ENCODE data around the gene POFUT2.

Gene POFUT2

DNA sequence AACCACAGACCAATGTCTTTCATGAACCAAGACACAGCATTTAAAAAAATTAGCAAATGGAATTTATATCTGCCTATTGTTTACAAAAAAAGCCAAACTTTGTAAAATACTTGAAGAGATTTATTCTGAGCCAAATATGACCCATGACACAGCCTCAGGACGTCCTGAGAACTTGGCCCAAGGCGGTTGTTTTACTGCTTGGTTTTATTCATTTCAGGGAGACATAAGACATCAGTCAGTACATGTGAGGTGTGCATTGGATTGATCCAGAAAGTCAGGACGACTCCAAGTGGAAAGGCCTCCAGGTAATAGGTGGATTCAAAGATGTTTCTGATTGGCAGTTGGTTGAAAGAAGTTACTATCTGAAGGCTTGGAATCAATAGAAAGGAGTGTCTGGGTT is 1.4 kb upstream of the POFUT2 start:
- H3K36me3 Mint-ChIP-seq = peaks cover 2% of the 10 kb centered on the region
- no peaks in the 10 kb centered on the region for H3K27me3 Mint-ChIP-seq
- H3K4me3 Mint-ChIP-seq = peak overlapping the region; percentile 65
- H3K27ac Mint-ChIP-seq = peak overlapping the region; percentile 73
- peaks cover 28% of the 10 kb centered on the region for H3K4me1 Mint-ChIP-seq (ENCODE audit: low read depth)
- H3K9me3 Mint-ChIP-seq (ENCODE audit: low read depth) = no peaks in the 10 kb centered on the region

DNA sequence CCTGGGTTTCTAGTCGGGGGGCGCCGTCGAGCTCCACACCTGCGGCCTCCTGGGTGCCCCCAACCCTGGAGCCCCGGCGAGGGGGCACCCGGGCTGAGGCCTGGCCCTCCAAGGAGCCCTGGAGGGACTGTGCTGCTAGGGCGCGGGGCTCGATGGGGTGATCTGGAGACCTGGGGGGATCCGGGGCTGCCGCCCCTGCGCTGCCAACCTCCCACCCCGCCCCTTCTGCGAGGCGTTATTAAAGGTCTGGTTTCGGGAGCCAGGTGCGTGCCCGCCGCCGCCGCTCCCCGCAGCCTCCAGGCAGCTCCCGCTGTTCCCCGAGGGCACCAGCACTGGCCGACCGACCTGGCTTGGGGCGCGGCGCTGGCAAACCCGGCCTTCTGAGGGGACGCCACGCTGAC is 746 bp upstream of the POFUT2 start:
- Mint-ChIP-seq H3K4me1 (ENCODE audit: low read depth) (peaks cover 28% of the 10 kb centered on the region), H3K27ac (no peak overlapping the region), H3K9me3 (ENCODE audit: low read depth) (no peaks in the 10 kb centered on the region), H3K27me3 (no peaks in the 10 kb centered on the region), H3K36me3 (peaks cover 2% of the 10 kb centered on the region), H3K4me3 (peak overlapping the region; percentile 65)

DNA sequence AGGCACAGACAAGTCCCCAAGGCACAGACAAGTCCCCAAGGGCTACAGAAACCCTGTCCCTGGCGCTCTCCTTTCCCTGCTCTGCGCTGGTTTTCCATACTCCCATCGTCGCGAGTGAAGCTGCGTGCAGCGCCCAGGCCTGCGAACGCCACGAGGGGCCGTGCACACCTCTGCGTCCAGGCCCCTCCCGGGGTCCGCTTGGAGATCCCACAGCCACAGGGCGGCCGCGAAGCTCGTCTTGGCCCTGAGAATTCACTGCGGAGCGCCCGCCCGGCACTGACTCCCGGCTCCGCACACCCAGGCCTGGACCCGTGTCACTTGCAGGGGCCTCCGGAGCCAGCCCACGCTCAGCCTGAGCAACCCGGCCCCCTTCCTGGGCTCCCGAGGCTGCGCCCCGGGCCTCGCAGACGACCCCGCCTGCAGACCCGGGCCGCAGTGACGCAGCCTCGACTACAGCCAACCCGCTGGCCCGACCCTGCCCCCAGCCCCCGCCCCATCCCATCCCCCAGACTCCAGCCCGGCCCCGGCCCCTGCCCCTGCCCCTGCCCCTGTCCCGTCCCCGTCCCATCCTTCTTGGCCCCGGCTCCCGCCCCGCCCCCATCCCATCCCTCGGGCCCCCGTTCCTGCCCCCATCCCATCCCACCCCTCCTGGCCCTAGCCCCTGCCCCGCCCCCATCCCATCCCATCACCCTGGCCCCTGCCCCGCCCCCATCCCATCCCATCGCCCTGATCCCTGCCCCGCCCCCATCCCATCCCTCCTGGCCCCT is 841 bp downstream of the POFUT2 start:
- Mint-ChIP-seq H3K4me1 (ENCODE audit: low read depth) (peaks cover 16% of the 10 kb centered on the region), H3K27ac (no peak overlapping the region), H3K36me3 (peaks cover 2% of the 10 kb centered on the region), H3K9me3 (ENCODE audit: low read depth) (no peaks in the 10 kb centered on the region), H3K4me3 (peak overlapping the region; percentile 49), H3K27me3 (no peaks in the 10 kb centered on the region)

DNA sequence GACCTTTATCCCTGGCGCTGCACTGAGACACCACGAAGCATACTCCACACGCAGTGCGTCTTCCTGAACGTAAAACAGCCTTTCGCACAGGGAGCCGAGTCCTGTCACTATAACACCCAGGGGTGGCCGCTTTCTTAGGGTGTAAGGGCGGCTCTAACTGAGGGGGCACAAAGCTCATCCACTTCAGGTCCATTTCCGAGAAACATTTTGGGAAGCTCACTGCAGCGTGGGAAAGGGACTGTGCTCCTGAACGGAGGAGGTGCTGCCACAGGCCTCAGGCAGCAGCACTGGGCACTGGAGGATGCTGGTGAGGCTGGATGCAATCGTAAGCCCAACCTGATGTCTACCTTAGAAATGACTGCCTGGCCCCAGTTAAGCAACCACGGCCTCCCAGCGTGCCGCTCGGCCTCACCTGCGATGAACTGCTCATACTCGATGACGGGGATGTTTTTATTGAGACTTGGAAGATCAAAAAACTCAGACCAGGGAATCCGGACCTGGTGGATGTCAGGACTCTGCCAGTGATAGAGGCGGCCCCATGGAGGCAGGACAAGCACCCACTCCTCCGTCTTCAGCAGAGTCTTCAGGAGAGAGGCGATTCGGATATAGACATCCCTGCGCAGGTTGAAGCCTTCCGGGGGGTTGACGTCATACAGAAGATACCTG is 2.3 kb downstream of the POFUT2 start:
- Mint-ChIP-seq H3K36me3 (peaks cover 5% of the 10 kb centered on the region), H3K4me1 (ENCODE audit: low read depth) (peaks cover 16% of the 10 kb centered on the region), H3K27ac (no peak overlapping the region), H3K9me3 (ENCODE audit: low read depth) (no peaks in the 10 kb centered on the region), H3K4me3 (peak overlapping the region; percentile 40), H3K27me3 (no peaks in the 10 kb centered on the region)

DNA sequence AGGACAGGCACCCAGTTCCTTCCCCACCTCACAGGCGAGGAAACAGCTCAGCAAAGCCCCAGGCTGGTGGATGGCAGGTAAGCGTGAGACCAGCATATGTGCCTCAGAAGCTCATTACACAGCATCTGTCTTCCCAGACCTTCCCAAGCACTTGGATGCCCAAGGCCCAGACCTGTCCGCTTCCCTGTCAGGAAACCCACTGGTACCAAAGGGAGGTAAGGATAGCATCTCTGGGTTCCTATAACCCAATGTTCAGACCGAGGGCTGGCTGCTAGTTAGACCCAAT is 3.3 kb downstream of the POFUT2 start:
- Mint-ChIP-seq H3K4me3 (no peak overlapping the region), H3K27me3 (no peaks in the 10 kb centered on the region), H3K27ac (no peak overlapping the region), H3K4me1 (ENCODE audit: low read depth) (peaks cover 16% of the 10 kb centered on the region), H3K36me3 (peaks cover 5% of the 10 kb centered on the region), H3K9me3 (ENCODE audit: low read depth) (no peaks in the 10 kb centered on the region)

DNA sequence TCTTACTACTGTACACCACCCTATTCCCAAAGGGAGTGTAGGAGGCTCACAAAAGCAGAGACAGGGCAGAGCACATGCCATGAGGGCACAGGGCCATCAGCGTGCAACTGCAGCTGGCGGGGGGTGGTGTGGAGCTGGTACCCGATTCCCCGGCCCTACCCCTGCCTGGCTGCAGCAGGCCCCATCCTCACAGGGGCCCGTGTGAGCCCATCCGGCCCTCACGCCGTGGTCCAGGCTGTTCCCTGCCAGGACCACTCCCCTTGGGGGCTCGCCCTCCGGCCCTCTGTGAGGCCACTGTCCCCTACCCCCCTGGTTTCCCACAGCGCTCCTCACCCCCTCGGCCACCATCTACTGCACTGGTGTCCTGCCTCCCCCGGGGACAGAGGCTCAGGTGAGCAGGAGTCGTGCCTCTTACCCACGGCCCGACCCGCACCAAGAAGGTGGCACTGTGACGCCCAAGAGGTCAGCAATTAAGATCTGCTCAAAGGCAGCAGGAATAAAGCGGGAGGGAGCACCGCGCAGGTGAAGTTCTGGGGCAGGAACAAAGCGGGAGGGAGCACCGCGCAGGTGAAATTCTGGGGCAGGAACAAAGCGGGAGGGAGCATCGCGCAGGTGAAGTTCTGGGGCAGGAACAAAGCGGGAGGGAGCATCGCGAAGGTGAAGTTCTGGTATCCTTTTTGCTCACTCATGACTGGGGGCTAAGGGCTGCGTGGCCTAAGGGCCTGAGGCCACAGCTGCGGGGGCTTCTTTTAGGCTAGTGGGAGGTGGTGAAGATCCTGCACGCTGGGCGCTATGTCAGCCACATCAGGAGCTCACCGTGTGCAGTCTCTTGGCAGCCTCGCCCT is 3.9 kb downstream of the POFUT2 start:
- Mint-ChIP-seq H3K27ac (no peak overlapping the region), H3K36me3 (peaks cover 5% of the 10 kb centered on the region), H3K4me3 (no peak overlapping the region), H3K27me3 (no peaks in the 10 kb centered on the region), H3K4me1 (ENCODE audit: low read depth) (peaks cover 11% of the 10 kb centered on the region), H3K9me3 (ENCODE audit: low read depth) (no peaks in the 10 kb centered on the region)

DNA sequence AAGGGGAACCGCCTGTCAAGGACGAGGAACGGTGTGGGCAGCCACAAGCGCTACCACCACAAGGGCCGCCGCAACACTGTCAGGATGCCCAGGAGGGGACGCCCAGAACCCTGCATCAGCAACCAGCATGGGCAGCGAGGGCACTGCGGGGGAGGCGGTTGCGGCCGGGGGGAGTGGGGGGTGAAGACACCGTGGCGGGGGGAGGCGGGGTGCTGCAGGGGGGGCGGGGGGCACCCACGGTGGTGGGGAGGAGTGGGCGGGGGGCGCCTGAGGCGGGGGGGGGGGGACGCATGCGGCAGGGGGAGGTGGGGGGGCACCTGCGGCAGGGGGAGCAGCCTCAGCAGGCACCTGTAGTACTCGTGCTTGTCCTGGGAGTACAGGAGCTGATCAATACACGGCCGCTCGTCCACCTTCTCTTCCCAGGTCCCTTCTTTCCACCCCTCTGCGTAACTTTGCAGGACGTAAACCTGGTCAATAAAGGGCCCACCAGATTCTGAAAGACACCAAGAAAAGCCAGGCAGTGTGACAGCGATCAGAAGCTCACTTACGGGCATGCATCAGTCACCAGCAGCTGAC is 4.6 kb downstream of the POFUT2 start:
- Mint-ChIP-seq H3K27me3 (no peaks in the 10 kb centered on the region), H3K4me3 (no peak overlapping the region), H3K27ac (no peak overlapping the region), H3K4me1 (ENCODE audit: low read depth) (peaks cover 10% of the 10 kb centered on the region), H3K36me3 (peaks cover 5% of the 10 kb centered on the region), H3K9me3 (ENCODE audit: low read depth) (no peaks in the 10 kb centered on the region)

DNA sequence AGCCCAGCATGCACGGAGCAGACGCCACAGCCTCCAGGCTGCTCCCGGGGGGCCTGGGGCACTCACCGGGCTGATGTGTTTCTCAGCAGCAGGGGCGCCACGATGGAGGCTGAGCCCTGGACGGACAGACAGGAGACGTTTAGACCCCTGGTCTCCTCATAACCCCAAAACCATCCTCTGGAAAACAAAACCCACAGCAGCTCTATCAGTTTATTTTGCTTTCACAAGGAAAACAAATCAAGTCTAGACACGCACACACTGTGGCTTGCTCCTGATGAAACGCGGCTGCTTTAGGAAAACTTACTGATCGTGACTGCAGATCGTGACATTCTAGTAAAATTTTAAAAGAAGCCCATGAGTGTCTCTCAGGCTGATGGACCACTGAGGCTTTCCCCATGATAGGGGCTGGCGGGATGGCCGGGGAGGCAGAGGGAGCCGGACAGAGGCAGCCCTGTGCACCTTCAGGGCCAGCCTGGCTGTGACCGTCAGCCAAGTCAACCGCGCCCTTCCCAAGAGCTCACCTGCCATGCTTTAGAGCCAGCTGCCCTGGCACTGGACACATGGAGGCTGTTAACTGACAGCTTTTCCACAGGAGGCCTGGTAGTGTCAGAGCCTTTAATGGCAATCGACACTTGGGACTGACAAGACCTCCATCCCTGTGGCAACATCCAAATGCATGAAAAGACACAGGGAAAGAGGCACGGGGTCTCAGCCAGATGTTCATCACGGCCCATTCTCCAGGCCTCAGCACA is 5.2 kb downstream of the POFUT2 start:
- Mint-ChIP-seq H3K27me3 (no peaks in the 10 kb centered on the region), H3K36me3 (peaks cover 5% of the 10 kb centered on the region), H3K4me3 (no peak overlapping the region)

DNA sequence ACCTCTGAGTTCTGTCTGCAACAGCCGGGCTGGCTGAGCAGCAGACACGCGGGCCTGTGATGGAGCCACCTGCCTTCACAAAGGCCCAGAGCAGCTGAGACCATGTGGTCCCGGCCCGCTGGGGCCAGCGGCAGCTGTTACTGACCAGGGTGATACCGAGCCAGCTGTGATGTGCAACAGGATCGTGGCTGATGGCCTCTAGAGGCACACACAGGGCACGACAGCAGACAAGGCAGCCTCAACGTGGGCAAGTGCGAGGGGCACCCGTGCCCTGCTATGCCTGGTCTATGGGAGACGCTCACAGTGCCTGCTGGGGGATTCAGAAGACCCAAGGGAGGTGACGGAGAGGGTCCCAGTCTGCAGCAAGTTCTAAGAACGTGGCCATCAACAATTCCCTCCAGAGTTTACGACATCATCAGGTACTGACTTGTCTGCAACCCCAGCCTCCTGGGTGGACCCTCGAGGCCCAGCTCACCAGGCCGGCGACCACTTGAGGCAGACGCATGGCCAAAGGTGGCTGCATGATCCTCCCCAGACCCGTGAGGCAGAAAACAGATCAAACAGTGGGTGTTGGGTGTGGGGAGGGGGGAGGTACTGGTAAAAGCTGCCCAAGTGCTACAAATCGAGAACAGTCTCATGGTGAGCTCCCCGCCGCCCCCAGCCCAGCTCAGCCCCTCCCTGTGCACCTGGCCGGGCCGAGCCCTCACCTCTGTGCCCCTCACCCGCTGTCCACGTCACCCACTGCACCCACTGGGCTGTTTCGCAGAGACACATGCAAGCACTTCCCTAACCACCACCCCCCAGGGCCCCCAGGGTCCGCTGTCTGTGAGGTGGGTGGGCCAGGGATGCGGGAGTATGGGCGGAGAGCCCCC is 6.0 kb downstream of the POFUT2 start:
- Mint-ChIP-seq H3K4me3 (no peak overlapping the region), H3K4me1 (ENCODE audit: low read depth) (peaks cover 8% of the 10 kb centered on the region), H3K27me3 (no peaks in the 10 kb centered on the region), H3K36me3 (peaks cover 5% of the 10 kb centered on the region), H3K27ac (no peak overlapping the region), H3K9me3 (ENCODE audit: low read depth) (no peaks in the 10 kb centered on the region)

More for the DNA sequence above, 5.2 kb downstream of the POFUT2 start:
- H3K27ac Mint-ChIP-seq = no peak overlapping the region
- peaks cover 8% of the 10 kb centered on the region for H3K4me1 Mint-ChIP-seq (ENCODE audit: low read depth)
- H3K9me3 Mint-ChIP-seq (ENCODE audit: low read depth) = no peaks in the 10 kb centered on the region

DNA sequence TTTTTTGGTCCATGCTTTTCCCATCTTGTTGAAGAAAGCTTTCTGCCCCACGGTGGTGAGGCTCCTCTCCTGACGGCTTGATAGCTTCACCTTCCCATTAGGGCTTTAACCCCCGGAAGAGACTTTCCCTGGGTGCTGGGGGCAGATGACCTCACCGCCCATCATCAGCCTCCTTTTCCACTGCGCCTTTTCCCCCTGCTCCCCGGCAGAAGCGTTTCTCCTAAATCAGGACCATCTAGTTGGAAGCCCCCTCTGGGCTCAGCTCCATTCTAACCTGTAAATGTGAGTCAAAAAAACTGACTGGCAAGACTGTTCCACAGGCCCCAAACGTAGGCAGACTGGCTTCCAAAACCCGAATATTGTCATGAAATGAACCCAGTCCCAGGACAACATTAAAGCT is 6.7 kb downstream of the POFUT2 start:
- H3K27ac Mint-ChIP-seq = no peak overlapping the region
- no peak overlapping the region for H3K4me3 Mint-ChIP-seq
- peaks cover 5% of the 10 kb centered on the region for H3K36me3 Mint-ChIP-seq
- H3K27me3 Mint-ChIP-seq = no peaks in the 10 kb centered on the region
- peaks cover 6% of the 10 kb centered on the region for H3K4me1 Mint-ChIP-seq (ENCODE audit: low read depth)
- H3K9me3 Mint-ChIP-seq (ENCODE audit: low read depth) = no peaks in the 10 kb centered on the region

DNA sequence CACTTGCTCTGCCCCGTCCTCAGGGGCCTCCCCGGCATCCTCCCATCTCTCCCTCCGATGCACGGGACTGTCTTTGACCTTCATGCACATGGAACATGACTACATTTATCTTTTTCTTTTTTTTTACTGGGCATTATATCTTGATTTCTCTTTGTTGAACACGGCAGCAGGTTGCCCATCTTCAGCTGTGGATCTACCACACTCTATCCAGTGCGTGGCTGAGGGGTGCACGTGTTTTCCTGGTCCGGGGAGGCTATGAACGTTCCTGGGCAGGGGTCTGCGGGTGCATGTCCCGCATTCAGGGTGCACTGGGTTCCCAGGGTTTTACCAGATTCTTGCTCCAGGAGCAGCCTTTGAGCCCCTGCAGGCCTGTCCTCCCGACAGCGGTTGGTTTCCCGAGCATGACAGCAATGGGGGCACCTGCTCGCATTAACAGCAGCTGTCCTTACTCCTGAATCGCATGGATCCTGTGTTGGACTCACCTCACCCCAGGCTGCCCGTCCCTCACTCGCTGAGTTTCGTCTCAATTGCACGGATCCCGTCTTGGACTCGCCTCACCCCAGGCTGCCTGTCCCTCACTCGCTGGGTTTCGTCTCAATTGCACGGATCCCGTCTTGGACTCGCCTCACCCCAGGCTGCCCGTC is 7.4 kb downstream of the POFUT2 start:
- Mint-ChIP-seq H3K27ac (no peak overlapping the region), H3K36me3 (peaks cover 5% of the 10 kb centered on the region), H3K9me3 (ENCODE audit: low read depth) (no peaks in the 10 kb centered on the region), H3K4me1 (ENCODE audit: low read depth) (peaks cover 2% of the 10 kb centered on the region), H3K27me3 (no peaks in the 10 kb centered on the region), H3K4me3 (no peak overlapping the region)

DNA sequence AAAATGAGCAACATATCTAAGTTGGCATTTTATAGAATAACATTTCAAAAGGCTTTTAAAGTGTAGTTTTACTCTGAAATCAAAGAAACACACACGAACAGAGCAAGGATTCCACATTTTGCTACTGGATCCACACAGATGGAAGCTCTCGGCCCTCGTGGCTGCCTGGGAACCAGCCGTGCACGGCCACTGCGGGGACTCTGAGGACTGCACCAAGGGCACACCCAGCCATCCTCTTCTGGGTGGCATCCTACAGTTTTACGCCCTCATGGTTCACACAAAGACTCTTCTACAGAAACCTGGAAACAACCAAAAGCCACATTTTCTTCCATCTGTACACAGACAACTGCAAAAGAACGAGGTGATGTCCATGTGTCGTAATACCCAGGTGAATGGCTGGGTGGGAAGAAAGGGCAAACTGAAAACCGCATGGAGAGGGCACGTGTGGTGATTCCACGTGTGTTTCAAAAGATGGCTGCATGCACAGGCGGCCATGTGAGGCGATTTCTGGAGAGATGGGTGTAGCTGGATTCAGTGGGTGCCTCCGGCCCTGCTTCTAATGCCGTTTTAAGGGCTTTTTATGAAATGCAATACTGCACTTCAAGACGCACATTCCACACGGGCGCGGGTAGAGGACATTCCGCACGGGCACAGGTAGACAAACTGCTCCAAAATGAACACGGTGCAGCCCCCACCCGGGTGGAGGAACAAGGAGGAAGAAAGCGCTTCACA is 8.1 kb downstream of the POFUT2 start:
- no peaks in the 10 kb centered on the region for H3K27me3 Mint-ChIP-seq
- H3K4me1 Mint-ChIP-seq (ENCODE audit: low read depth) = no peaks in the 10 kb centered on the region
- H3K36me3 Mint-ChIP-seq = peaks cover 3% of the 10 kb centered on the region
- no peak overlapping the region for H3K4me3 Mint-ChIP-seq
- H3K27ac Mint-ChIP-seq = no peak overlapping the region
- H3K9me3 Mint-ChIP-seq (ENCODE audit: low read depth) = no peaks in the 10 kb centered on the region
